GM21723 (cell line): ENCODE data around the gene EDC3.
"Not testable (repeated sequence)": the region's sequence is repeated elsewhere in the genome, so short reads cannot be mapped to it uniquely, and the experiment has no call there.

ENCODE experiments used
- ATAC-seq: cut with Tn5 transposase; IDR thresholded peaks from one replicate; pipeline ENCODE4 v1.9.1; 2021; ENCODE audit warnings: mild to moderate bottlenecking, moderate library complexity; ENCODE audit not compliant: unreplicated experiment

The EDC3 gene

GRCh38 chr15:74695597-74696397, at the start of gene EDC3:
EDC3 (minus strand) TSS chr15:74696024; CDS start chr15:74675124, 20,900 bp downstream.
- ATAC-seq: peak; percentile 91

- ATAC-seq: no peak
Observed at GRCh38 chr15:74742422-74742821, 46.6 kb upstream of the EDC3 start.

DNA sequence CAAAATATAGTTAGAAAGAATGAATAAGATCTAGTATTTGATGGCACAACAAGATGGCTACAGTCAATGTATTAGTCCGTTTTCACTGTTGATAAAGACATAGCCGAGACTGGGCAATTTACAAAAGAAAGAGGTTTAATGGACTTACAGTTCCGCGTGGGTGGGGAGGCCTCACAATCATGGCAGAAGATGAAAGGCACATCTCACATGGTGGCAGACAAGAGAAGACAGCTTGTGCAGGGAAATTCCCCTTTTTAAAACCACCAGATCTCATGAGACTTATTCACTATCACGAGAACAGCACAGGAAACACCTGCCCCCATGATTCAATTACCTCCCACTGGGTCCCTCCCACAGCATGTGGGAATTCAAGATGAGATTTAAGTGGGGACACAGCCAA, 42.4 kb upstream of the EDC3 start:
- not testable (repeated sequence) for ATAC-seq

GRCh38 chr15:74735305-74735704, 39.5 kb upstream of the EDC3 start:
- no peak for ATAC-seq

GRCh38 chr15:74733269-74733668, 37.4 kb upstream of the EDC3 start:
- ATAC-seq: no peak

DNA sequence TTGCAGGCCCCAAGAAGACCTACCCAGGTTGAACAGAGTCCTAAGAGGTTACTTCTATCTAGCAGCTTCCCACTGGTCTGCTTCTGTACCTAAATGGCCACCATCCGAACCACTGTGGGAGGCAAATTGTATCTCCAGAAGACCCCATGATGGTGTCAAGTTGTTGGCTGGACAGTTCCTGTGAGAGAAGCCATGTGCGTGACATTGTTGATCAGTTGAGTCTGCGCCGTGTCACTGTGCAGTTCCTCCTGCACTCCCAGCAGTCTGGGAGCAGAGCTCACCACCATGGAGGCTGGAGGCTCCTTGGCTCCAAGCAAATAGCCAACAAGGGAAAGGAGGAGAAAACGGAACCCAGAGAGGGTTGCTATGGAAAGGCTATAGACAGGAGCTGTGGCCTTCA, 37.0 kb upstream of the EDC3 start:
- no peak for ATAC-seq

DNA sequence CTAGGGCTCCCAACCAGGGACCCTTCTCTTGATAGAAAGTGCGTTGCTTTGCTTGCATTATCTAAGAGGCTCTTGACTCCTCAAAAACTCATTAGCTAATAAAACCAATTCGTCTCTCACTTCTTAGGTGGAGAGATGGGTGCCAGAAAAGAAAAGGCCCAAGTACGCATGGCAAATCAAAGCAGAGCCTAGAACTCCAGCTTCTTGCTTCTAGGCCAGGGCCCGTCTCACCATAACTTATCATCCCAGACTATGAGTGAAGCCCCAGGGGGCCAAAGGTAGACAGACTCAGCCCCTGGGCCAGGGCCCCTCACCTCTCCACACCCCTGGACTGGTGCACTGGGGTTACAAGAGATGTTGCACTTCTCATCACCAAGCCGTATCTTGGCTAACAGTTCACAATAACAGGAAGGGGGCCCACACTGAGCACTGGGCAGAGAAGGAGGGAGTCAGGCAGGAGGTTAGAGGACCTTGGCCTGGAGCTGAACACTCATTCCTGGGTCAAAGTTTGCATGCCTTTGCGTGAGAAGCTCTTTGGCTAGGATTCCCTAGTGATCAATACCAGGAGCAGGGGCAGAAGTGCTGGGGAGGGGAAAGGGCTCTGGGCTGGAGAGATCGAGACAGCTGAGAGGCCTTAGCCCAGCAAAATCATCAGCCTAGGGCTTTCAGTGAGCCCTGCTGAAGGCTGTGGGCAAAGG, 34.9 kb upstream of the EDC3 start:
- no peak for ATAC-seq

DNA sequence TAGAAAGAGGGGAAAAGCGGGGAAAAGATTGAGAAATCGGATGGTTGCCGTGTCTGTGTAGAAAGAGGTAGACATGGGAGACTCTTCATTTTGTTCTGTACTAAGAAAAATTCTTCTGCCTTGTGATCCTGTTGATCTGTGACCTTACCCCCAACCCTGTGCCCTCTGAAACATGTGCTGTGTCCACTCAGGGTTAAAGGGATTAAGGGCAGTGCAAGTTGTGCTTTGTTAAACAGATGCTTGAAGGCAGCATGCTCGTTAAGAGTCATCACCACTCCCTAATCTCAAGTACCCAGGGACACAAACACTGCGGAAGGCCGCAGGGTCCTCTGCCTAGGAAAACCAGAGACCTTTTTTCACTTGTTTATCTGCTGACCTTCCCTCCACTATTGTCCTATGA, 33.5 kb upstream of the EDC3 start:
- ATAC-seq: not testable (repeated sequence)

DNA sequence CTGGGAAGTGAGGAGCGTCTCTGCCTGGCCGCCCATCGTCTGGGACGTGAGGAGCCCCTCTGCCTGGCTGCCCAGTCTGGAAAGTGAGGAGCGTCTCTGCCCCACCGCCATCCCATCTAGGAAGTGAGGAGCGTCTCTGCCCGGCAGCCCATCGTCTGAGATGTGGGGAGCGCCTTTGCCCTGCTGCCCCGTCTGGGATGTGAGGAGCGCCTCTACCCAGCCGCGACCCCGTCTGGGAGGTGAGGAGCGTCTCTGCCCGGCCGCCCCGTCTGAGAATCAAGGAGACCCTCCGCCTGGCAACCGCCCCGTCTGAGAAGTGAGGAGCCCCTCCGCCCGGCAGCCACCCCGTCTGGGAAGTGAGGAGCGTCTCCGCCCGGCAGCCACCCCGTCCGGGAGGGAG, 32.9 kb upstream of the EDC3 start:
- not testable (repeated sequence) for ATAC-seq

DNA sequence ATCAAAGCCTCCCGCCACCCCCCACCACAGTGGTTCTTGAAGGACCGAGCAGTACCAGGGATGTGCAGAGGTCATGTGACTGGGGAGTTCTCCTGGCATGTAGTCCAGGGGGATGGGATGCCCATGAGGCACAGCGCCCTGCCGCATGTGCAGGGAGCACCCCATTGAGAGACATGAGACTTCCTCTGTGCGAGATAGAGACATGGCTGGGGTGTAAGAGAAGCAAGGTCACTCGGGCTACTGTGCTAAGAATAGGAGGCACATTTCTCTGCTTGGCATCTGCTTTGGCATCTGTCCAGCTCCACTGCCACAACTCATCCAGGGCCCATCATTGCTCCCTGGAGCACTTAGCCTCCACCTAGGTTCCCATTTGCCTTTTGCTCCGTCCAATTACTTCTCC, 31.9 kb upstream of the EDC3 start:
- ATAC-seq: no peak

DNA sequence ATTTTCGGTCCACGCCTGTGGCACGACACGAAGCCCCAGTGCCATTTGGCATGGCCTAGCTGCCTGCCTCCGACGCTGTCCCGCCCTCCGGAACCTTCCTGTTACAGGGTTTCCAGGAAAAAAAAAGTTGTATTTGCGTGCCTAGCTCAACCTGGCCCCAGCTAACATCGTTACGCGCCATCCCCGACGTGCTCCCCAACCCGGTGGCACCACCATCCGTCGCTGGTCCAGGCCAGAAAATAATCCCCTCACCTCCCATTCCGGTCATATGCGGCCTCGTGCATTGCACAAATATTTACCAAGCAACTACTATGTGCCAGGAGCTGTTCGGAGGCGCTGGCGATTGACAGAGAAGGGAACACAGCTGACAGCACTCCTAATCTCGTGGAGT, 30.9 kb upstream of the EDC3 start:
- no peak for ATAC-seq

GRCh38 chr15:74725845-74726773, 30.3 kb upstream of the EDC3 start:
- no peak for ATAC-seq

- ATAC-seq: no peak
Observed at GRCh38 chr15:74725225-74725774, 29.5 kb upstream of the EDC3 start, which contains the start of gene CYP1A1. CYP1A1 (minus strand) TSS chr15:74725528; CDS start chr15:74723097, 2,431 bp downstream.

GRCh38 chr15:74724570-74725224, 28.9 kb upstream of the EDC3 start:
- no peak for ATAC-seq

GRCh38 chr15:74723754-74724334, 28.0 kb upstream of the EDC3 start:
- ATAC-seq: no peak

- no peak for ATAC-seq
Observed at GRCh38 chr15:74723187-74723586, 27.4 kb upstream of the EDC3 start.

DNA sequence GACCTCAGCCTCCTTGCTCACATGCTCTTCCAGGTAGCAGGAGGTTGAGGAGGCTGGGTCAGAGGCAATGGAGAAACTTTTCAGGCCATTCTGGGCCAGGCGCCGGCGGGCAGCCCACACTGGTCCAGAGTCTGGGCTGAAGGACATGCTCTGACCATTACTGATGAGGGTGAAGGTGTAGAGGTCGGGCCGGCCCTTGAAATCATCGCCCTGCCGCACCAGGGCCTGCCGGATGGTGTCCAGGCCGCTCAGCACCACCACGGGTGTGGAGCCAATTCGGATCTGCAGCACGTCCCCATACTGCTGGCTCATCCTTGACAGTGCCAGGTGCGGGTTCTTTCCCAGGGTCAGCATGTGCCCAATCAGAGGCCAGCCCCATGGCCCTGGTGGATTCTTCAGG, 26.8 kb upstream of the EDC3 start:
- ATAC-seq: no peak

DNA sequence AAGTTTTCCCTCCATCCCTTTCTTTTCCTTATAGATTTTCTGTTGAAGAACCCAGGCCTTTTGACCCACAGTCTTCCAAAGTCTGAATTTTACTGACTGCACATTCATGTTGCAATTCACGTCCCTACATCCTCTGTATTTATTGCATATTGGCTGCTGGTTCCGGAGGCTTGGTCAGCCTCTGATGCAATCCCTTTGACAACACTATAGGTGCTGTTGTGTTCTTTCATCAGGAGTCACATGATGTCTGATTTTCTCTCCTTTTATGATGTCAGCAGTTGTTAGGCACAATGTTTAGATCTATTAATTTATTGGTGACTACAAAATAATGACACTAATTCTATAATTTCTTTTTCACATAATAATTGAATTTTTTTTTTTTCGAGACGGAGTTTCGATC, 20.8 kb upstream of the EDC3 start:
- ATAC-seq: no peak

- no peak for ATAC-seq
Observed at GRCh38 chr15:74712311-74712710, 16.5 kb upstream of the EDC3 start.
